Right atrium auricular region (tissue), 2 donors: Measurements from ENCODE around the gene TAS1R2. TPM values are rescaled to one million over a fixed set of nuclear protein-coding genes. Genes with fewer than 3 reads are reported as not detected.
"Not testable (repeated sequence)": the region's sequence is repeated elsewhere in the genome, so short reads cannot be mapped to it uniquely, and the experiment has no call there.

Experiments used
- DNase-seq: peaks from one replicate; pipeline ENCODE4 v3.0.0-alpha.2; 2019; ENCODE audit warnings: low spot score
- H3K27ac ChIP-seq, 2 donors: fragments of 200-600 bp; sonication (generic); 1 replicate in 1 of 2; 2 replicates in 1 of 2; pipeline ENCODE4 v1.5.1; 2016 to 2019
- H3K27me3 ChIP-seq, 2 donors: fragments of 200-600 bp; sonication (generic); one replicate each; pipeline versions ENCODE4 v1.5.1 to v1.6.0; 2017 to 2019
- H3K36me3 ChIP-seq: fragments of 200-600 bp; sonication (generic); one replicate; pipeline ENCODE4 v1.5.1; 2016
- H3K4me1 ChIP-seq, 2 donors: fragments of 200-600 bp; sonication (generic); one replicate each; pipeline versions ENCODE4 v1.5.1 to v1.6.0; 2017 to 2019
- H3K4me3 ChIP-seq, 2 donors: fragments of 200-600 bp; sonication (generic); 1 replicate in 1 of 2; 2 replicates in 1 of 2; pipeline ENCODE4 v1.5.1; 2017 to 2019; ENCODE audit warnings: mild to moderate bottlenecking in 1 of 2, moderate library complexity in 1 of 2
- H3K9me3 ChIP-seq, 2 donors: fragments of 200-600 bp; sonication (generic); one replicate each; pipeline ENCODE4 v1.5.1; 2019
- total RNA-seq, 2 donors: library from RNA; depleted of rRNA; stranded (reverse); fragments of >200 nt; gene quantifications; one replicate each; pipeline ENCODE4 v1.1.0, GENCODE V29; 2016
- TF ChIP-seq, protein P1 (sequence below), 2 donors: fragments of 200-600 bp; sonication (generic); IDR thresholded peaks; one replicate each; pipeline ENCODE4 v1.5.1; 2019; ENCODE audit warnings: antibody characterized with exemption in 2 of 2

TAS1R2 gene
- total RNA-seq, 2 donors from 2014 or later: not detected

DNA sequence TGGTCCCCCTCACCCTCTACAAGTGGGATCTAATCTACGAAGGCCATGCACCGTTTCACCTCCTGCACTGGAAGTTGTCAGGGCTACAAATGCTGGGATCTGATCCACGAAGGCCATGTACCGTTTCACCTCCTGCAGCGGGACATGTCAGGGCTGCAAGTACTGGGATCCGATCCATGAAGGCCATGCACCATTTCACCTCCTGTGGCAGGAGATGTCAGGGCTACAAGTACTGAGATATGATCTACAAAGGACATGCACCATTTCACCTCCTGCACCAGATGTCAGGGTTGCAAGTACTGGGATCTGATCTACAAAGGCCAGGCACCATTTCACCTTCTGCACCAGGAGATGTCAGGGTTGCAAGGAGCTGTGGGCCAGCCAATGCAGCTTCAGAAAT is 35.9 kb upstream of the TAS1R2 start:
- Histone ChIP-seq H3K27ac (no peak overlapping the region), H3K9me3 (no peaks in the 10 kb centered on the region), H3K4me3 (no peak overlapping the region), H3K4me1 (peaks cover 0 to 23% of the 10 kb centered on the region in 2 donors), H3K36me3 (no peaks in the 10 kb centered on the region), H3K27me3 (no peaks in the 10 kb centered on the region)
- no peak for DNase-seq
- TF ChIP-seq, protein P1, sequence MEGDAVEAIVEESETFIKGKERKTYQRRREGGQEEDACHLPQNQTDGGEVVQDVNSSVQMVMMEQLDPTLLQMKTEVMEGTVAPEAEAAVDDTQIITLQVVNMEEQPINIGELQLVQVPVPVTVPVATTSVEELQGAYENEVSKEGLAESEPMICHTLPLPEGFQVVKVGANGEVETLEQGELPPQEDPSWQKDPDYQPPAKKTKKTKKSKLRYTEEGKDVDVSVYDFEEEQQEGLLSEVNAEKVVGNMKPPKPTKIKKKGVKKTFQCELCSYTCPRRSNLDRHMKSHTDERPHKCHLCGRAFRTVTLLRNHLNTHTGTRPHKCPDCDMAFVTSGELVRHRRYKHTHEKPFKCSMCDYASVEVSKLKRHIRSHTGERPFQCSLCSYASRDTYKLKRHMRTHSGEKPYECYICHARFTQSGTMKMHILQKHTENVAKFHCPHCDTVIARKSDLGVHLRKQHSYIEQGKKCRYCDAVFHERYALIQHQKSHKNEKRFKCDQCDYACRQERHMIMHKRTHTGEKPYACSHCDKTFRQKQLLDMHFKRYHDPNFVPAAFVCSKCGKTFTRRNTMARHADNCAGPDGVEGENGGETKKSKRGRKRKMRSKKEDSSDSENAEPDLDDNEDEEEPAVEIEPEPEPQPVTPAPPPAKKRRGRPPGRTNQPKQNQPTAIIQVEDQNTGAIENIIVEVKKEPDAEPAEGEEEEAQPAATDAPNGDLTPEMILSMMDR (IDR thresholded peaks at IDR 0.05): no peak

DNA sequence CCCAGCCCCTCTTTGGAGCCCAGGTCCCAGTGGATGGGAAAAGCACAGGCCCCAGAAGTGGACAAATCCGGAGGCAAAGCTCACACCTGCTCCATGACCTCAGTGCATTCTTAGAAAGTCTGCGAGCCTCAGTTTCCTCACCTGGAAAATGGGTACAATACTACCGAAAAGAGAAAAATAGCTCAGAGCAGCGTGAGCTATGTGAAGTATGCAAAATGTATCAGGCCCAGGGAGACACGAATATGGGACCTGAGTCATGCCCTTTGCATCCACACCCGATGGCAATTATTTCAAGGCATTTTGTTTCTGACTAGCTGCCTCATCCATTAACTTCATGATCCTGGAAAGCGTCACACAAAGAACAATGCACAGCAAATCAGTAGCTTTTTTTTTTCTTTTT is 33.7 kb upstream of the TAS1R2 start:
- H3K4me3 ChIP-seq: no peak overlapping the region
- no peaks in the 10 kb centered on the region for H3K27me3 ChIP-seq
- DNase-seq: no peak
- H3K9me3 ChIP-seq: no peaks in the 10 kb centered on the region
- no peaks in the 10 kb centered on the region for H3K36me3 ChIP-seq
- no peak overlapping the region for H3K27ac ChIP-seq
- H3K4me1 ChIP-seq: peaks cover 0 to 23% of the 10 kb centered on the region in 2 donors
- TF ChIP-seq, protein P1 (IDR thresholded peaks at IDR 0.05): no peak

DNA sequence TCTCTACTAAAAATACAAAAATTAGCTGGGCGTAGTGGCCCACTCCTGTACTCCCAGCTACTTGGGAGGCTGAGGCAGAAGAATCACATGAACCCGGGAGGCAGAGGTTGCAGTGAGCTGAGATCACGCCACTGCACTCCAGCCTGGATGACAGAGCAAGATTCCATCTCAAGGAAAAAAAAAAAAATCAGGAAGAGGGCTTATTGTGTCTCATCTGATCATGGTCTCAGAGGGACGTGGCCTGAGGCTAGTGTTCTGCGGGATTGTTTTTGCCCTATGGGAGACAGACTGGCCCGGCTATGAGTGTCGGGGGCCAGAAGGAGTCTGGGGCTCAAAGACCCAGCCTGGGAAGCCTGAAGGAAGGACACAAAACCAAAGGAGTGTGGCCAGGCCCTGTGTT is 32.4 kb upstream of the TAS1R2 start:
- not testable (repeated sequence) for H3K27me3 ChIP-seq

DNA sequence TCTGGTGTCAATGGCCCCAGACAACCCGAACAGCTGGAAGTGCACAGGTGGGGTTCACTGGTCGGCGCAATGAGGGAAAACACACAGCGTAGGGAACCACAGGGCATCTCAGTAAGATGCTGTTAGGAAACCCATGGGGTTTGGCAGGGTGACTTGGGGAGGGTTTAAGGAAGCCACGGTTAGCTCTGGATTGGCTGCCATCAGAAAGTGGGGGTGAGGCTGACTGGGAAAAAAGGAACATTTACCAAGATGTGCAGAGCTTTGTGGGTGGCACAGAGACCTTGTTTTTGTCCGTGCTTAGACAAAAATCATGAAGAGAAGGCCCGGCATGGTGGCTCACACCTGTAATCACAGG is 31.9 kb upstream of the TAS1R2 start:
- DNase-seq: no peak
- Histone ChIP-seq H3K27ac (peak overlapping the region in 1 of 2 donors; percentile 18), H3K4me1 (peaks cover 0 to 23% of the 10 kb centered on the region in 2 donors)

More for the DNA sequence above, 32.4 kb upstream of the TAS1R2 start:
- not testable (repeated sequence) for H3K36me3 ChIP-seq, DNase-seq, H3K9me3 ChIP-seq, H3K4me3 ChIP-seq
- peak overlapping the region in 1 of 2 donors; percentile 18 for H3K27ac ChIP-seq
- peaks cover 0 to 23% of the 10 kb centered on the region in 2 donors for H3K4me1 ChIP-seq

DNA sequence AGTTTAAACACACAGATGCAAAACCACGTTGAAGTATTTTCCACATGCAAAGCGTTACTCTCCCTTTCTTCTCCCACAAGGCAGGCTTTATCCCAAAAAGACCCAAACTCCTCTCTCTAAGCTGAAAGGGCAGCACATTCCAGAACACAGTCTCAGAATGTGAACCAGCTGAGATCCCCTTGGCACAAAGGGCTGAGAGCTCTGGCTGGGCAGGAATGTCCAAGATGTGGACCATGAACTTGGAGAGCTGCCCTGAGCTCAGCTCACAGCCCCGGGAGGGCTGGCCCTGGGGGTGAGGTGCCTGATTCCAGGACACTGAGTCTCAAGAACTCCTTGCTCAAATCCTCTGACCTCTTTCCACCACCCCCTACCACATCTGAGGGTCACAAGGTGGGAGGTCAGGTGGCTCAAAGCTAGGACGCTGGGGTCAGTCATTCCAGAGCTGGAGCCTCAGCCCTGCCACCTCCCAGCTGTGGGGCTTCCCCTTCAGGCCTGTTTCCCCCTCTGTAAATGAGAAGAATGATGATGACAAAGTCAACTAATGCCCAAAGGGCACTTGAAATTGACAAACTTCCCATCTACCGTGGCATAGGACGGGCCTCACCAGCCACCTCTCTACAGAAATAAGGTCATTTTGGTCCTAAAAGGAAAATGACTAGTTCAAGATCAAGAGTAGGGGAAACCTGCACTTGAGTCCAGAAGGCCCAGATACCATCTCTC is 31.4 kb upstream of the TAS1R2 start:
- no peak for DNase-seq
- Histone ChIP-seq H3K27ac (no peak overlapping the region), H3K36me3 (no peaks in the 10 kb centered on the region), H3K9me3 (no peaks in the 10 kb centered on the region), H3K4me3 (no peak overlapping the region), H3K27me3 (no peaks in the 10 kb centered on the region), H3K4me1 (peaks cover 0 to 23% of the 10 kb centered on the region in 2 donors)
- TF ChIP-seq, protein P1 (IDR thresholded peaks at IDR 0.05): no peak

More for the DNA sequence above, 31.9 kb upstream of the TAS1R2 start:
- TF ChIP-seq, protein P1 (IDR thresholded peaks at IDR 0.05): no peak
- Histone ChIP-seq H3K27me3 (no peaks in the 10 kb centered on the region), H3K9me3 (no peaks in the 10 kb centered on the region), H3K4me3 (no peak overlapping the region), H3K36me3 (no peaks in the 10 kb centered on the region)

DNA sequence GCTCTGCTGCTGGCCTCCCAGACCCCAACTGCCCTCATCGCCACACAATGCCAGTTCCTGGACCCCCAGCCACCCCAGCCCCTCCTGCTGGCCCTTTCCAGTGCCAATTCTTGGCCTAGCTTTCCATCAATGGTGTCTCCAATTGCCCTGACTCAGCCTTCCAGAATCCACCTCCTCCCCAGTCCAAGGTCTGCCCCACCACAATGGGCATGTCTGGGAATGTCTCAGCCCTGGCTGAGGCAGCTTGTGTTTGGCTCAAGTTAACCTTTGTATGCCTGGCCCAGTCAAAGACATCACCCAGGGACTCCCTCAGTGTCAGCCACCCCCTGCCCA is 26.5 kb upstream of the TAS1R2 start:
- Histone ChIP-seq H3K27me3 (no peaks in the 10 kb centered on the region), H3K36me3 (peaks cover 7% of the 10 kb centered on the region), H3K4me3 (no peak overlapping the region), H3K9me3 (no peaks in the 10 kb centered on the region), H3K27ac (no peak overlapping the region), H3K4me1 (peaks cover 0 to 7% of the 10 kb centered on the region in 2 donors)
- no peak for DNase-seq
- TF ChIP-seq, protein P1 (IDR thresholded peaks at IDR 0.05): no peak
